ENCODE data around the gene MBLAC2.

MBLAC2 gene

DNA sequence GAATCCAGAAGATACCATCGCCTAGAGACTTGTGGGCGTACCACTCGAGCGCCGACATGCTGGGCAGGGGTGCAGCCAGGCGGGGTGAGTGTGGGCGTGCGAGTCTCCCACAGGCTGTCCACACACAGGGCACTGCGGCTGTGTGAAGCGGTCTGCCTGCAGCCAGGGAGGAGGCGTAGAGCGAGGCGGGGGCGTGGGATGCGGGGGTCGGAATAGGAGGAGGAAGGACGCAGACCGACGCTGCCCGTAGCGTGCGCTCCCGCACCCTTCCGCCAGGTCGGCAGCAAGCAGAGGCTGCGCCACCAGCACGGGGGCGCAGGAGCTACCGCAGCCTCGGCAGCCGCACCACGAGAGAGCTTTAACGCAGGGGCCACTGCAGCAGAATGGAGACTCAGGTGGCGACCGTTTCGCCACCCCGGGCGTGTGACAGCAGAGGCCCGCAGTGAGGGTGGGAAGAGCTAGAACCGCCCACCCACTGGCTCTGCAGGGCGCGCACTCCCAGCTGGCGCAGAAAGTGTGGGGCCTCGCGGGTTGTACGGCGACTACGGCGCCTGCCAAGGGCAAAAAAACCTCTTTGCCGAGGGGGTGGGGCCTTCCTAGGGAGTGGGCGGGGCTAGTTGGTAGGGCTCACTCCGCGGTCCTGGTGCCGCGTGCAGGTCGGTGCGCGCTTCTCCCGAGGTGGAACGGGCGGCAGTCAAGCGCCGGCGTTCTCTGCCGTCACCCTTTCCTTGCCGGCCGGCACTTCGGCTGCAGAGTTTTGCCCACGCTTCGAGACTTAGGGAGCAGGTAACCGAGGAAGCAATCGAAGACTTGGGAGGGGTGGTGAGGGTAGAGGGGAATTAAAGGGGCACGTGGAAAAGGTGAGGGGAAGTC lies at the start of gene MBLAC2, which contains the start of gene POLR3G:
Gene MBLAC2 (minus strand): TSS at position 537 of the 873 bp plus-strand sequence. CDS start 479 bp downstream, at position 58.
Gene POLR3G (plus strand): TSS at position 630 of the 873 bp plus-strand sequence. CDS start 10,704 bp downstream, outside the sequence.
- peak; percentile 74 for DNase-seq

DNA sequence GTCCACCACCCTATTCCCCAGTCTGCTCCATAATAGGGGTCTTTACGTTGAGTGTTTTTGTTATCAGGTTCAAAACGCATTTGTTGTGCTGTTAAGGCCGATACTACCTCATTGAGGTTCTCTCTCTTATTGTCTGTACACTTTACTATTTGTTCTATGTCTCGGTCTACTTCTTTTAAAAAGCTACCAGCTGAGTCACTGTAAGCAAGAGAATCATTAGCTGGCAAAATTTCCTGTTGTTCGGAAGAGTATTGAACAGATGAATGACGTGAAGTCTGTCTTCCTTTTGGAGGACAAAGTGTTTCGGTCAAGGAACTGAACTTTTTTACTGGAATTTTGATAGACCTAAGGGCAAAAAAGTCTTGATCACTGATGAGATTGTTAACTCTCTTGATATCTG lies 44.5 kb upstream of the MBLAC2 start:
- DNase-seq, result no peak

GRCh38 chr5:90518661-90519060 lies 44.1 kb upstream of the MBLAC2 start:
- DNase-seq, result no peak

DNA sequence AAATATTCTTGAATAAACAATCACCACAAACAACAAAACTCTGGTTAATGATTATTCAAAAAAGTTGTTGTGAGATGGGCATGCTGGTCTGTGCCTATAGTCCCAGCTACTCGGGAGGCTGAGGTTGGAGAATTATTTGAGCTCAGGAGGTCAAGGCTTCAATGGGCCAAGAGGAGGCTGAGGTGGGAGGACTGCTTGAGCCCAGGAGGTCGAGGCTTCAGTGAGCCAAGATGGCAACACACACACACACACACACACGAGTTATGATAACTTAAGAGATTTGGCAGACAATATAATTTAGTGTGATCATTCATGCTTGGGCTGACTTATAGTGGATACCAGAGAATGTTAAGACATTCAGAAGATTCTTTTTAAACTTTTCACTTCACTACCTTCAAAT lies 39.9 kb upstream of the MBLAC2 start:
- no peak for DNase-seq

DNA sequence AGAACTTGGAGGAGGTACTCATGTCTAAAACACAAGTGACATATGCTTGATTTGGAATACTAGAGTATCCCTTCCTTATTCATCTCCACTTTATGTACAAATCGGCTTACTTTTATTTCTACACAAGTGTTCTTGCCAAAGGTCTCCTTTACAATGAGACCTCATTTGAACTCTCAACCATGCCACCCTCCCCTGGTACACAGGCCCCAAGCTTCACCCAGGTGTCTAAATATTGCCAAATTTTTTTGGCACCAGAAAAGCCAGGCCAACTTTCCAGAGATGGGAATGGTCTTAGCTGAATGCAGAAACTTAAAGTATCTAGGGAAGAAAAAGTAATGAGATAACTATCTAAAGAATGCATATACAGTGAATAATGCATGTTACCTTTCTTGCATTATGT lies 35.9 kb upstream of the MBLAC2 start:
- no peak for DNase-seq

DNA sequence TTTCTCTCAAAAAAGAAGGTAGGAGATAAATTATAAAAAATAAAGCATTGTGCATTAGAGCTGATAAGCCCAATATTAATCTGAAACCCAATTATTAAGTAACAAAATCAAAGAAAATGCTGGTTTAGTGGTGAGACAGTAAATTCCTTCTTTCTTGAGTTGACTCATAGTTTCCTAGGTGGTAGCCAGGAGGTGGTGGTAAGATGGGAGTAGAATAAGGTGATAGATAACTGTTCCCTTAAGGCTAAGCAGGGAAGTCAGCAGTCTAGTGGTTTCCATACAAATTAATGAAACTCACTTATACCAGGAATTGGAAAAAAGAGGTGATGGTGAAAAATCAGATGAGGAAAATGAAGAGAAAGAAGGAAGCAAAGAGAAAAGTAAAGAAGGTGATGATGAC lies 31.6 kb upstream of the MBLAC2 start:
- DNase-seq, result no peak

DNA sequence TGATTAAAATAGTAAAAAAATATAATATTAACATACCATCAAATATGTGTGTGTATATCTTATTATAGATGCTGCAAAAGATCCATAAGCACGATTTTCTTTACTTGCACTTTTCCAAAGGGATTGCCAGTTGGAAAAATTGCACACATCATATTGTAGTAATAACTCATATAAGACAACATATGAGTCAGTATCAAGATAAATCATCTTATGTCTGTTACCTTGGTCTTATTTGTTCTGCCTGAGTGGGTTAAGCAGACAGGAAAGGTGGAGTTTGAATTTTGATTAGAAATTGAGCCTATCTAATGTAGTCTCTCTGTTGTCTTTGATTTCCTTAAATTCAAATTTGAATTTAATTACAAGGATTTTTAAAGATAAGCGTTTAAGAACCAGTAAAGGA lies 30.2 kb upstream of the MBLAC2 start:
- DNase-seq, result peak; percentile 1

DNA sequence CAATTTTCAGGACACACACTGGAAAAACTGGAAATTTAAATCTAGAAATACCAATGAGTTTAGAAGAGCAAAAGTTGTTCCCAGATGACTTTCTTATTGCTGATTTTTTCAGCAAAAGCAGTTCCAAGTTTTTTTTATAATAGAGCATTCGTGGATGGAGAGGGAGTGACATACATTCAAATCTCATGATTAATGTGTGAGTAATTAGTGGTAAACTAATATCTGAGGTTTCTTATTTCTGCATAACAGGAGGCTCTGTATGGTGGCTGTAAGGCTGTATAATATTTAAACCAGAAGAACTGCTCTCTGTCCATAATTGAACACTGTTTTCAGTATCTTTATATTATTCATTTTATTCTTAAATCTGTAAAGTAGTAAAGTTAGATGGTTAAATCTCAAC lies 29.0 kb upstream of the MBLAC2 start:
- no peak for DNase-seq

- no peak for DNase-seq
Observed at GRCh38 chr5:90495146-90495545, 20.6 kb upstream of the MBLAC2 start.

GRCh38 chr5:90494043-90494442 lies 19.5 kb upstream of the MBLAC2 start:
- no peak for DNase-seq

GRCh38 chr5:90488791-90489190 lies 14.2 kb upstream of the MBLAC2 start:
- no peak for DNase-seq

- DNase-seq, result no peak
Observed at GRCh38 chr5:90484540-90484939, 10.0 kb upstream of the MBLAC2 start.

- DNase-seq, result no peak
Observed at GRCh38 chr5:90483206-90483605, 8.6 kb upstream of the MBLAC2 start.

DNA sequence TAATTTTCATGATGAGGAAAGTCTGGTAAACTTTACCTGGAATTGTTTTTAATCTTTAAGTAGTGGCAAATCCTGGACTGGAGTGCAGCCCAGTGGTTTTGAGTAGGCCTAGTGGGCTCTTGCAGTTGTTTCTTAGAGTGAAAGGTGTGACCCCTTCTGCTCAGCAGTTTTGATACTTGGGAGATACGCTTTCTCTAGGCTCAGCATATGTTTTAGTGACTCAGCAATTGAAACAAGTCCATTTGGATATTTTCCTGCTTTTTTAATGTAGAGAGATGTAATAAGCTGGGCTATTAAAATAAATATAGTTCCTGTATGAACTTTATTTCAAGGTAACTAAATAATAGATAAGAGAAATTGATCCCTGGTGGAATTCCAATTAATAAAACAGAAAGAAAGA lies 6.1 kb upstream of the MBLAC2 start:
- no peak for DNase-seq

DNA sequence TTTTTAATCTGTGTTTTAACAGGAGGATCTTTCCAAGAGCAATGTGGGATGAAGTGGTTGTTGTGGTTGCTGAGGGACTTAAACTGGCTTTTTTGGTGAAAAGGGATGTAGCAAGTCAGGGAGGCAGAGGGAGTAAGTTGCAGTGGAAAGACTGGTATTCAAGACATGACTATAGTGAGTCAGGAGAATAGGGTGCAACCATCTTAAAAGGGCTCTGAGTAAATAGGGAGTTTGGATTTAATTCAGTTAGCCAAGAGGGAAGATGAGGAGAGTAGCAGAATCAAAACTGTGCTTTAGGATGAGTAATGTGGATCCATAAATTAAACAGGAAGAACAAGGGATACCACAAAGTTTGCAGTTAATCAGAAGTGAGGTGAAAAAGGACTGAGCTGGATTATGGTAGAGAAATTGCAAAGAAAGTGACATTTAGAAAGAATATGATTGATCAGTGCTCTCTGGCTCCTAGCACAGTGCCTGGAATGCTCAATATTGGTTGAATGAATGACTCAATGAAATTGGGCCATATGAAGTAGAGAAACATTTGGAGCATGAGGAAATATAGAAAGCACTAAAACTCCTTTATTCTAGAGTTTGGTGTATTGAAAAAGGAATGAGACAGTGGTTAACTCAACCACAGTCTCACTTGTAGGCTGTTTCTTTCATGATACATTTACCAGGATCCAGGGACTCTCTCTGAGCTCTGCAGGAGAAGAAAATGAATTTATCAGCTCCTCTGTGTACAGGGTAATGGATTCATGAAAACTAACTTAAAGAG lies 5.2 kb upstream of the MBLAC2 start:
- DNase-seq, result no peak

DNA sequence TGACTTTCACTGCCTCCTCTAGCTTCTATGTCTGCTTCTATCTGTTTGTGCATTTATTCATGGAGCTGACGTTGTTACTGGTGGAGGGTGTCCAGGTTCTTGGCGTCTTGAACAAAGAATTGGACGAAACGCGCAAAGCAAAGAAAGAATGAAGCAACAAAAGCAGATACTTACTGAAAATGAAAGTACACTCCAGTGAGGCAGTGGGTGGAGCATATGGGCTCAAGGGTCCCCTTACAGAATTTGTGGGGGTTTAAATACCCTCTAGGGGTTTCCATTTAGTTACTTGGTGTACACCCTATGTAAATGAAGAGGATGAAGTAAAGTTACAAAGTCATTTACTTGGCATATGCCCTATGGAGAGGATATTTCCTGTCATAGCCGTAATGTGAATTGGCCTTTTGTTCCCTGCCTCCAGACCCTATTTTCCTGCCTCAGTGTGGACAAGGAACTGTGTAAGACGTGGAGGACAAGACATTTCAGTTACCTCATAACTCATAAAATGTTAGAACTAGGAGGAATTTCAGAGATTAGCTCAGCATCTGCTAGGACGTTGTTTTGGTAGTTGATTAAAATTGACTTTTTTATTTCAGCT lies 3.1 kb upstream of the MBLAC2 start:
- DNase-seq, result no peak

DNA sequence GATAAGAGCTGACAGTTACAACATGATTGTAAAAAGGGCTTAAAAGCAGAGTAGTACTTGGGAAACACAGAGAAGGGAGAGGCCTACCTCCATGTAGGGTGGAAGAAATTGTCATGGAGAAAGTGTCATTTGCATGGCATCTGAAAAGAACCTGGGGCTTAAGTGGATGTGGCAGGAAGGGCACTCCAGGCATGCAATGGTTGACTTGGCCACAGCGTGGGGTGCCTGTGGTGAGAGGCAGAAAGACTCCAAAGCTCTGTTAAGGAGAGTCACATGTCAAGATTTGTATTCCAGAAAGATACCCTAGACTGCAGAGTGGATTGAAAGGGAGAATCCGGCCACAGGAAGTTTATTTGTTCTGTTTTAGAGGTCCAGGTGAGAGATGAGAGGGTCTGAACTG lies 2.5 kb upstream of the MBLAC2 start:
- DNase-seq, result no peak

- DNase-seq, result no peak
Observed at GRCh38 chr5:90476391-90476790, 1.8 kb upstream of the MBLAC2 start.

DNA sequence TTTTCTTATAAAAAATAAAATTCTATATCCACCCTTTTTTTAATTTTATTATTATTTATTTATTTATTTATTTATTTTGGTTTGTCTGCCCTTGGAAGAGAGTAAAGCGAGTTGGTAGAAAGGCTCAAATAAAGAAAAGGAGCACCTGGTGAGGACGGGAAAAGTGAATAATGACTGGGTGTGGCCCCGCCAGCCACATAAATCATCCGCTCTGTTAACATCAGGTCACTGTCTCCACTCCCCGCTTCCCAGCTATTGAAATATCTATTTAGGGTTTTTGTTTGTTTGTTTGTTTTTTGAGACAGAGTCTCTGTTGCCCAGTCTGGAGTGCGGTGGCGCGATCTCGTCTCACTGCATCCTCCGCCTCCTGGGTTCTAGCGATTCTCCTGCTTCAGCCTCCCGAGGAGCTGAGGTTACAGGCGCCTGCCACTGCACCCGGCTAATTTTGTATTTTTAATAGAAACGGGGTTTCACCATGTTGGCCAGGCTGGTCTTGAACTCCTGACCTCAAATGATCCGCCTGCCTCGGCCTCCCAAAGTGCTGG lies 937 bp upstream of the MBLAC2 start:
- peak; percentile 23 for DNase-seq

DNA sequence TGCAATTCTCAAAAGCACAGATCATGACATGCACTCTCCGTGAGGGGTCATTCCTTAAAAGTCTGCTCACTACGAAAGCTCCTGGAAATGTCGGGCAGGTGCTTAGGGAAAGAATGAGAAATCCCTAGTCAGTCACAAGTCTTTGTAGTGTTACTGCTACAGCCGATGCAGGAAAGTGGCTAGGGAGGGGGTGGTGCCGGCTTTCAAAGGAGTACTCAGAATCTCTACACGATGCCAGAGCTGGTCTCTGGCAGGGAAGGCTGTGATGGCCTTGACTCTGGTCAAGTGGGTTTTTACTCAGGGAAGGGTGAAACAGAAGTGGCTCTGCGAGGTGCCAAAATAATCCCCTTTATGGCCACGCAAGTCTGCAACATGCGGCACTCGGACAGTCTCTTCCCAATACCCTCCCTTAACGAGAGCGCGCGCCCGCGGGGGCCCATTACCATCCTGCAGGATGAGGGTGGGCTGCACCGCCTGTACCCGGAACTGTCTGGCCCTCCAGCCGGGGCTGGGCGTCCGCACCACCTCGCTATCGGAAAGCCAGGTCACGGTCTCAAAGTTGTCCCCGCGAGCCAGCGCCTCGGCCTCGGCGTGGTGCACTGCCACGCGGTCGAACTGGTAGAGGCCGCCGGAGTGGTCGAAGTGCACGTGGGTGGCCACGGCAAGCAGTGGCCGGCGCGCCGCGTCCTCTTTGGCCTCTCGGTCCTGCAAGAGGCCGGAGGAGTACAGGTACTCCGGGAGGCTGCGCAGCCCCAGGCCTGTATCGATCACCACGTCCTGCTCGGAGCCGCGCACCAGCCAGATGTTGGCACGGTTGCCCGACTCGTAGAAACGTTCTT lies 956 bp downstream of the MBLAC2 start:
- peak; percentile 30 for DNase-seq

DNA sequence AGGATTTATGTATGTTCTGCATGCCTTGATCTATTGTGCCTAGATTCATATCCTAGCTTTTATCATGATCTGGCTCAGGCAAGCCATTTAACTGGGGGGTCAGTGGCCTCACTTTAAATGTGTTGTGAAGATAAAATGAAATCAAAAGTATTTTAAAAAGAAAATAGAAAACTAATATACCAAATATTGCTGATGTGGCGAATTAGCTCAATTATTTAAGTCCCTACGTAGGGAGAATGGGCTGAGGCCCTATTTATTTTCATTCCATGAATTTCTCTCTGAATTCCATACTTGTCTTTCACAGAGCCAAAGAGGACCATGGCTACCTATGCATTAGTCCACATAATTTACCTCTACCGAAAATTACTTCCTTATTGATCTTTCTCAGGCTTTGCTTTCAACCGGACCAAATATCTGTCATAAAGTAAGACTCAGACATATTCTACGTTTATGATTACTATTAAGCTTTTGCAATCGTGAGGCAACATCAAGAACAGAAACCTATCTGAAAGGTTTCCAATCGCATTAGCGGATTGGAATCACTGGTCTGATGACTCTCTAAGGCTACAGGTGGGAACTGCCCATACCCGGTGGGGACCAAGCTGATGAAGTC lies 1.7 kb downstream of the MBLAC2 start:
- DNase-seq, result no peak

GRCh38 chr5:90461288-90461687 lies 13.3 kb downstream of the MBLAC2 start:
- DNase-seq, result no peak
